Glomerular endothelial cell (primary cell): ENCODE measurements around the gene PRKRA. TPM values are rescaled to one million over a fixed set of nuclear protein-coding genes. Genes with fewer than 3 reads are reported as not detected.
"Not testable (repeated sequence)": the region's sequence is repeated elsewhere in the genome, so short reads cannot be mapped to it uniquely, and the experiment has no call there.

Experiments
- DNase-seq: peaks from one replicate; pipeline ENCODE4 v3.0.0-alpha.2; 2011; ENCODE audit warnings: low read depth, low spot score; ENCODE audit errors: extremely low read depth
- total RNA-seq: library from RNA; depleted of rRNA; stranded (reverse); fragments of >200 nt; gene quantifications from 2 replicates; pipeline ENCODE4 v1.2.3, GENCODE V29; 2015

Gene PRKRA
- 23.6 and 35.5 TPM in 2 replicates for total RNA-seq

- DNase-seq: peak; percentile 42
Measured at GRCh38 chr2:178450774-178451525, at the start of gene PRKRA, which contains the start of gene PJVK. Gene PRKRA, minus strand, starts transcription at chr2:178451175. Its CDS starts 145 bp downstream, at chr2:178451030. Gene PJVK, plus strand, starts transcription at chr2:178451378. Its CDS starts 2,032 bp downstream, at chr2:178453410.

GRCh38 chr2:178499640-178500039, 48.7 kb upstream of the PRKRA start:
- DNase-seq: no peak

- DNase-seq: no peak
Measured at GRCh38 chr2:178498137-178498536, 47.2 kb upstream of the PRKRA start.

- DNase-seq: no peak
Measured at GRCh38 chr2:178496049-178496448, 45.1 kb upstream of the PRKRA start.

GRCh38 chr2:178491612-178492011, 40.6 kb upstream of the PRKRA start:
- no peak for DNase-seq

- DNase-seq: no peak
Measured at GRCh38 chr2:178485356-178485755, 34.4 kb upstream of the PRKRA start.

GRCh38 chr2:178484245-178485041, 33.5 kb upstream of the PRKRA start:
- DNase-seq: no peak

GRCh38 chr2:178482437-178482836, 31.5 kb upstream of the PRKRA start:
- DNase-seq: no peak

GRCh38 chr2:178480227-178481181, 29.5 kb upstream of the PRKRA start, which contains the start of gene PLEKHA3:
Gene PLEKHA3, plus strand, starts transcription at chr2:178480457. Its CDS starts 413 bp downstream, at chr2:178480870.
- DNase-seq: peak; percentile 41

- no peak for DNase-seq
Measured at GRCh38 chr2:178479758-178480226, 28.8 kb upstream of the PRKRA start.

GRCh38 chr2:178479275-178479616, 28.3 kb upstream of the PRKRA start:
- DNase-seq: no peak

- peak; percentile 31 for DNase-seq
Measured at GRCh38 chr2:178478439-178479274, 27.7 kb upstream of the PRKRA start, which contains the start of gene FKBP7. Gene FKBP7, minus strand, starts transcription at chr2:178478600. Its CDS starts 101 bp downstream, at chr2:178478499.

GRCh38 chr2:178478130-178478438, 27.1 kb upstream of the PRKRA start:
- DNase-seq: no peak

- no peak for DNase-seq
Measured at GRCh38 chr2:178477443-178478129, 26.6 kb upstream of the PRKRA start.

- no peak for DNase-seq
Measured at GRCh38 chr2:178476477-178476876, 25.5 kb upstream of the PRKRA start.

GRCh38 chr2:178474560-178474959, 23.6 kb upstream of the PRKRA start:
- DNase-seq: no peak

- DNase-seq: no peak
Measured at GRCh38 chr2:178473931-178474330, 23.0 kb upstream of the PRKRA start.

- no peak for DNase-seq
Measured at GRCh38 chr2:178473373-178473772, 22.4 kb upstream of the PRKRA start.

GRCh38 chr2:178471313-178471712, 20.3 kb upstream of the PRKRA start:
- DNase-seq: not testable (repeated sequence)
